Common myeloid progenitor, CD34-positive (primary cell): ENCODE measurements around the gene MAPK10.

Experiments
- CTCF ChIA-PET: fragments of 350-600 bp; sonication (Branson Sonifier 250); formaldehyde crosslinking; loops from one replicate; lab custom pipeline; 2021; ENCODE audit warnings: antibody characterized with exemption; lab: Charles Lee
- POLR2A ChIA-PET: fragments of 350-600 bp; sonication (Branson Sonifier 250); formaldehyde crosslinking; loops from one replicate; lab custom pipeline; 2021; ENCODE audit warnings: antibody characterized with exemption; lab: Charles Lee
- DNase-seq, 3 donors: peaks; one replicate each; pipeline versions ENCODE4 v3.0.0 to v3.0.0-alpha.2; 2013
- H3K27ac ChIP-seq, 2 experiments: 1 replicate in 1 of 2; 2 replicates in 1 of 2; pipeline ENCODE4 v1.7.0; 2013; ENCODE audit warnings: inconsistent platforms in 2 of 2, low read length in 2 of 2, mild to moderate bottlenecking in 2 of 2, low read depth in 1 of 2, moderate library complexity in 1 of 2; ENCODE audit not compliant: severe bottlenecking in 2 of 2, insufficient read depth in 1 of 2, poor library complexity in 1 of 2
- H3K27me3 ChIP-seq, 5 experiments: replicated peaks in 2 of 5; 1 replicate in 3 of 5; 2 replicates in 2 of 5; pipeline versions ENCODE4 v1.6.1 to v1.7.0; 2013; ENCODE audit warnings: low read length in 4 of 5, mild to moderate bottlenecking in 2 of 5, moderate library complexity in 2 of 5, inconsistent platforms in 1 of 5; ENCODE audit not compliant: insufficient read depth in 5 of 5, control insufficient read depth in 4 of 5
- H3K36me3 ChIP-seq, 4 experiments: 1 replicate in 2 of 4; 2 replicates in 2 of 4; pipeline versions ENCODE4 v1.6.1 to v1.7.0; 2013; ENCODE audit warnings: low read length in 3 of 4, control low read depth in 1 of 4, mild to moderate bottlenecking in 1 of 4; ENCODE audit not compliant: control insufficient read depth in 4 of 4, insufficient read depth in 4 of 4
- H3K4me1 ChIP-seq, 4 experiments: 1 replicate in 3 of 4; 2 replicates in 1 of 4; pipeline versions ENCODE4 v1.6.1 to v1.7.1; 2013; ENCODE audit warnings: low read length in 3 of 4, mild to moderate bottlenecking in 3 of 4, control low read depth in 1 of 4, inconsistent platforms in 1 of 4, moderate library complexity in 1 of 4; ENCODE audit not compliant: control insufficient read depth in 4 of 4, insufficient read depth in 4 of 4; ENCODE audit errors: control extremely low read depth in 1 of 4
- H3K4me3 ChIP-seq, 7 experiments: 1 replicate in 4 of 7; 2 replicates in 3 of 7; pipeline versions ENCODE4 v1.5.1 to v1.7.0; 2013; ENCODE audit warnings: mild to moderate bottlenecking in 7 of 7, low read length in 6 of 7, moderate library complexity in 6 of 7, inconsistent platforms in 2 of 7, low read depth in 2 of 7, control low read depth in 1 of 7; ENCODE audit not compliant: insufficient read depth in 4 of 7, control insufficient read depth in 1 of 7; ENCODE audit errors: extremely low read depth in 1 of 7
- H3K9me3 ChIP-seq, 5 experiments: 1 replicate in 4 of 5; 2 replicates in 1 of 5; pipeline versions ENCODE4 v1.6.1 to v1.7.1; 2013; ENCODE audit warnings: low read length in 4 of 5, mild to moderate bottlenecking in 2 of 5, inconsistent platforms in 1 of 5, low read depth in 1 of 5, moderate library complexity in 1 of 5; ENCODE audit not compliant: control insufficient read depth in 4 of 5, insufficient read depth in 2 of 5; ENCODE audit errors: control extremely low read depth in 1 of 5
- WGBS: methylation state at CpG from one replicate; pipeline ENCODE4 v1.1.5; 2013; ENCODE audit not compliant: insufficient coverage; 5-methylcytosine and 5-hydroxymethylcytosine counted together

MAPK10 gene

GRCh38 chr4:86388252-86388651, 28.4 kb upstream of the MAPK10 start:
- Histone ChIP-seq H3K36me3 (no peaks in the 10 kb centered on the region), H3K4me3 (no peak overlapping the region), H3K27me3 (no peaks in the 10 kb centered on the region), H3K4me1 (peaks cover 0 to 7% (median 4%) of the 10 kb centered on the region in 4 experiments), H3K27ac (no peak overlapping the region), H3K9me3 (no peaks in the 10 kb centered on the region)
- POLR2A ChIA-PET = no interaction called here
- CTCF ChIA-PET = no interaction called here
- WGBS = no CpG with 5 or more reads among the region's 1 CpG
- DNase-seq = no peak

GRCh38 chr4:86386817-86387415, 27.1 kb upstream of the MAPK10 start:
- no peaks in the 10 kb centered on the region for H3K36me3 ChIP-seq
- 0% methylated on average over 1 of the region's 6 CpGs for WGBS
- H3K27me3 ChIP-seq = no peaks in the 10 kb centered on the region
- DNase-seq = peak; percentile 38 to 87 (median 79)
- no peaks in the 10 kb centered on the region for H3K9me3 ChIP-seq
- no peak overlapping the region for H3K27ac ChIP-seq
- ChIA-PET POLR2A (no interaction called here), CTCF (no interaction called here)
- H3K4me1 ChIP-seq = peaks cover 0 to 7% (median 4%) of the 10 kb centered on the region in 4 experiments
- no peak overlapping the region for H3K4me3 ChIP-seq

GRCh38 chr4:86386201-86386600, 26.3 kb upstream of the MAPK10 start:
- Histone ChIP-seq H3K27ac (no peak overlapping the region), H3K27me3 (no peaks in the 10 kb centered on the region), H3K4me3 (no peak overlapping the region), H3K9me3 (no peaks in the 10 kb centered on the region), H3K36me3 (no peaks in the 10 kb centered on the region), H3K4me1 (peaks cover 0 to 7% (median 4%) of the 10 kb centered on the region in 4 experiments)
- ChIA-PET POLR2A (no interaction called here), CTCF (no interaction called here)
- WGBS = 100% methylated on average over 2 of the region's 5 CpGs
- DNase-seq = no peak

GRCh38 chr4:86381431-86381830, 21.6 kb upstream of the MAPK10 start:
- H3K36me3 ChIP-seq = no peaks in the 10 kb centered on the region
- 90% methylated on average over 2 of the region's 4 CpGs for WGBS

GRCh38 chr4:86380181-86380724, 20.4 kb upstream of the MAPK10 start:
- no peak for DNase-seq
- Histone ChIP-seq H3K4me1 (no peaks in the 10 kb centered on the region), H3K27me3 (no peaks in the 10 kb centered on the region), H3K4me3 (no peak overlapping the region), H3K36me3 (no peaks in the 10 kb centered on the region), H3K9me3 (no peaks in the 10 kb centered on the region), H3K27ac (no peak overlapping the region)
- POLR2A ChIA-PET = no interaction called here
- CTCF ChIA-PET = no interaction called here

More at GRCh38 chr4:86381431-86381830, 21.6 kb upstream of the MAPK10 start:
- Histone ChIP-seq H3K4me1 (no peaks in the 10 kb centered on the region), H3K27ac (no peak overlapping the region), H3K4me3 (no peak overlapping the region), H3K9me3 (no peaks in the 10 kb centered on the region), H3K27me3 (no peaks in the 10 kb centered on the region)
- ChIA-PET CTCF (no interaction called here), POLR2A (no interaction called here)
- DNase-seq = no peak

GRCh38 chr4:86376850-86377249, 17.0 kb upstream of the MAPK10 start:
- no CpG with 5 or more reads among the region's 1 CpG for WGBS
- POLR2A ChIA-PET = no interaction called here

GRCh38 chr4:86368433-86368832, 8.6 kb upstream of the MAPK10 start:
- 100% methylated on average over 3 of the region's 4 CpGs for WGBS
- ChIA-PET CTCF (no interaction called here), POLR2A (interaction anchor here (0.6 kb wide), 1 partner anchor 22 kb away, joined by 6 read pairs; no protein-coding TSS in a partner anchor)
- Histone ChIP-seq H3K27ac (no peak overlapping the region), H3K9me3 (peaks cover 0 to 5% (median 0%) of the 10 kb centered on the region in 5 experiments), H3K36me3 (no peaks in the 10 kb centered on the region), H3K27me3 (no peaks in the 10 kb centered on the region), H3K4me3 (no peak overlapping the region), H3K4me1 (no peaks in the 10 kb centered on the region)
- DNase-seq = no peak

More at GRCh38 chr4:86376850-86377249, 17.0 kb upstream of the MAPK10 start:
- Histone ChIP-seq H3K9me3 (peaks cover 0 to 3% (median 0%) of the 10 kb centered on the region in 5 experiments), H3K36me3 (no peaks in the 10 kb centered on the region), H3K4me3 (no peak overlapping the region), H3K27ac (no peak overlapping the region), H3K27me3 (no peaks in the 10 kb centered on the region), H3K4me1 (no peaks in the 10 kb centered on the region)
- CTCF ChIA-PET = no interaction called here
- DNase-seq = no peak
